ENCODE data around the gene EYS. TPM values are rescaled to one million over a fixed set of nuclear protein-coding genes. Genes with fewer than 3 reads are reported as not detected.
"Not testable (repeated sequence)": the region's sequence is repeated elsewhere in the genome, so short reads cannot be mapped to it uniquely, and the experiment has no call there.

EYS gene
- polyA plus RNA-seq, 3 donors = 0.69 to 0.79 (median 0.70) TPM

DNA sequence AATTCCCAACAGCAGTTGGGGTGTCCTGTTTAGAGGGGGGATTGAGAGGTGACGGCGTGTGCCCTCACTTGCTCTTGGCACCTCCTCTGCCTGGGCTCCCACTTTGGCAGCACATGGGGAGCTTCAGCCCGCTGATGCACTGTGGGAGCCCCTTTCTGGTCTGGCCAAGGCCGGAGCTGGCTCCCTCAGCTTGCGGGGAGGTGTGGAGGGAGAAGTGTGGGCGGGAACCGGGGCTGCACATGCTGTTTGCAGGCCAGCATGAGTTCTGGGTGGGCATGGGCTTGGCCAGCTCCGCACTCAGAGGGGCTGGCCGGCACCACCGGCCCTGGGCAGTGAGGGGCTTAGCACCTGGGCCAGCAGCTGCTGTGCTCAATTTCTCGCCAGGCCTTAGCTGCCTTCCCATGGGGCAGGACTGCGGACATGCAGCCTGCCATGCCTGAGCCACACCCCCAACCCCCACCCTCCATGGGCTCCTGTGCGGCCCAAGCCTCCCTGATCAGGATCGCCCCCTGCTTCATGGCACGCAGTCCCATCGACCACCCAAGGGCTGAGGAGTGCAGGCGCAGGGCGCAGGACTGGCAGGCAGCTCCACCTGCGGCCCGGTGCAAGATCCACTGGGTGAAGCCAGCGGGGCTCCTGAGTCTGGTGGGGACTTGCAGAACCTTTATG lies 1675.9 kb downstream of the EYS start:
- DNase-seq (ENCODE audit: extremely low read depth in 1 of 11, low read depth in 9 of 11, low spot score in 4 of 11) = not testable (repeated sequence)

GRCh38 chr6:64023693-64024092 lies 1683.3 kb downstream of the EYS start:
- DNase-seq (ENCODE audit: extremely low read depth in 1 of 11, low read depth in 9 of 11, low spot score in 4 of 11) = no peak

DNA sequence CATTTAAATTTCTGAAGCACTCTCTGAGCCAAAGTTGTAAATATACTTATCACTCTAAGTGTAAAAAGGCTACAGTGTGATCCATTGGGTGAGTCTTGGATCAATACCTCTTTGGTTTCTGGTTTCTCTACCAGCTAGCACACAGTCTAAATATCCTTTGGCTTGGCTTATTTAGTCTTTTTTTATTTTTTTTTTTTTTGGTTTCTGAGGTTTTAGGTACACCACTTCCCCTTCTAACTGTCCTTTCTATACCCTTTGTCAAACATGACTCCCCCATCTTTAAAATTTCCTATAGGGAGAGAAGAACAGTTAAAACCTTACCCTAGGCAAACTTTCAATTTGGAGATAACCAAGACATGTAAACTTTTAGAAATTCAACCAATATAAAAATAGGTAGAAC lies 1692.4 kb downstream of the EYS start:
- DNase-seq (ENCODE audit: extremely low read depth in 1 of 11, low read depth in 9 of 11, low spot score in 4 of 11) = no peak

GRCh38 chr6:64013011-64013410 lies 1694.0 kb downstream of the EYS start:
- peak in 5 of 11 donors; percentile 9 to 51 (median 25) for DNase-seq (ENCODE audit: extremely low read depth in 1 of 11, low read depth in 9 of 11, low spot score in 4 of 11)

DNA sequence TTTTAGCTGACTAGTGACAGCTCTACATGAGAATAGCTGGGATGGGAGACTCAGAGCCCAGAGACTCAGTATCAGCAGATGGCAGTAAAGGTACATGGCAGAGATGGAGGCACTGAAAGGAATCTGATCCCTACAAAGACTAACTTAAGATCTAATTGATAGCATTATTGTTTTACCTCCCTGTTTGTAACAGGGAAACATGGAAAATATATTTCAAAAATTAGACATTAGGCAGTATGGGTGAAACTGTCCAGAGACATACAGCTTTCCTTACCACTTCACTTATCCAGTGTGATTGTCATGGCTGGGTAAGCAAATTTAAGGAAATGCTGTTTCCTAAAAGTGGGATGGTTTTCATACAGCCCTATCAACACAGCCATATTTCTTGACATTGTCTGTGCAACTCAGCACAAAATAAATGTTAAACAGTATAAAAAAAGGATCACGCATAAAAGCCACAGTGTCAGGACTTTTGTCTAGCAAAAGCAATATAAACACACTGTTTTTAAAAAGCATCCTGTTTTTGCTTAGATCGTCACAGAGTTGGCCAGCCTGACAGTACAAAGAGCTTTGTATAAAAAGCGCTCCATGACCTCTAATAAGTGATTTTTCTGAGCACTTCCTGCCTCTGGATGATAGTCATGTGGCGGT lies 1694.5 kb downstream of the EYS start:
- peak in 8 of 11 donors; percentile 30 to 62 (median 40) for DNase-seq (ENCODE audit: extremely low read depth in 1 of 11, low read depth in 9 of 11, low spot score in 4 of 11)

DNA sequence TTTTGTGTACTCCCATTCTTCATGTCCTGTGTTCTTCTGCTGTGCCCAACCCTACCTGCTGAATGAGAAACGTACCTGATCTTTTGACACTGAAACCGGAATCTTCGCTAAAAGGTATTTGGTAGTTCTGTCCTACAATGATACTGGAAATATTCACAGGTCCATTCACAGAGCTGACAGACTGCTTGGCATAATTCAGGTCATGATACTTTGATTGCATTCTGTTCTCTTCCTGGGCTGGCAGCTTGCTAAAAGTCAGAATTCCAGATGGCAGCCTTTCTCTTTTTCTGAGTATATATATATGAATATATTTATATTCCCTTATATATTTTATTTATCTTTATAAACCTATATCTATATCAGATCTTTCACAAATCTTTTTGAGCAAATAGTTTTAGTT lies 1696.4 kb downstream of the EYS start:
- no peak for DNase-seq (ENCODE audit: extremely low read depth in 1 of 11, low read depth in 9 of 11, low spot score in 4 of 11)

- peak in 3 of 11 donors; percentile 3 to 8 (median 4) for DNase-seq (ENCODE audit: extremely low read depth in 1 of 11, low read depth in 9 of 11, low spot score in 4 of 11)
Observed at GRCh38 chr6:64010010-64010409, 1697.0 kb downstream of the EYS start.

GRCh38 chr6:64006246-64006645 lies 1700.8 kb downstream of the EYS start:
- no peak for DNase-seq (ENCODE audit: extremely low read depth in 1 of 11, low read depth in 9 of 11, low spot score in 4 of 11)

DNA sequence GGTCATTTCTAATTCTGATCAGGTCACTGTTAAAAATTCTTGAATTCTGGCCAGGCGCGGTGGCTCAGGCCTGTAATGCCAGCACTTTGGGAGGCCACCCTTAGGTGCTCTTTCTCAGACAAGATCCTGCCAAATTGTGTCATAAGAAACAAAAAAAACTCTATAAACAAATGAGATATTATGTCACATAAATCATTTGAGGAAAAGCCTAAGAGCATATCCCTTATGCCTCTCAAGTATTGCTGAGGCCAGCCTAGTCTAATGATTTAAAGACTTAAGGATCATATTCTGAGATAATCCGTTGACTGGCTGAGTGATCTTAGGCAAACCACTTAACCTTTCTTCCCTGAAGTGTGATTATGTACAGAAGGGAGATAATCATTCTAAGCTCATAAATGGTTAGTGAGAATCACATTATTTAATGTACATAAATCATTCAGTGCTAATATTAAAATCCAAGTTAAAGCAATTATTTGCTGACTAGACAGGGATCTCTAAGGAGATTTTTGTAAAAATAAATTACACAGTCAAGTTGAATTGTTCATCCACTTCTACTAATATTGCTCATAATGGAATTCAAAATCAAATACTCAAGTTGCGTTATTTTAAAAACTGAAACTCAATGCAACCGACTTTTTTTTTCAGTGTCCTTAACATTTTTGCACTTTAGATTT lies 1706.1 kb downstream of the EYS start:
- DNase-seq (ENCODE audit: extremely low read depth in 1 of 11, low read depth in 9 of 11, low spot score in 4 of 11) = no peak

DNA sequence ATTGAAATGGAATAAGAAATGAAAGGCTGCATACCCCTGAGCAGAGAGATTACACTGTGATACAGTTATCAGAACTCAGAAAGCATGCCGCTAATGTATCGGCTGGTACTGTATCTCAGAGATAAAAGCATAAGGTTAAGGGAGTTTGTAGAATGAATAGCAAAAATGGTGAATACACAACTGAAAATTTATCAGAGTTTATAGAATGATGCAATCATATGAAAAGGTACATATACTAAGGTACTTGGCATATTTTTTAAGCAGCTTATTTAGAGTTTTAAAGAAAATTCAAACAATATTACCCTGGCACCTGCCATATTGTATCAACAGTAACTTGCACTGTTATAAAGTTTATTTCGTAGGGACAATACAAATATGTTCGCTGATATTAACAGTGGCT lies 1707.4 kb downstream of the EYS start:
- no peak for DNase-seq (ENCODE audit: extremely low read depth in 1 of 11, low read depth in 9 of 11, low spot score in 4 of 11)

GRCh38 chr6:63998991-63999390 lies 1708.0 kb downstream of the EYS start:
- DNase-seq (ENCODE audit: extremely low read depth in 1 of 11, low read depth in 9 of 11, low spot score in 4 of 11) = no peak

DNA sequence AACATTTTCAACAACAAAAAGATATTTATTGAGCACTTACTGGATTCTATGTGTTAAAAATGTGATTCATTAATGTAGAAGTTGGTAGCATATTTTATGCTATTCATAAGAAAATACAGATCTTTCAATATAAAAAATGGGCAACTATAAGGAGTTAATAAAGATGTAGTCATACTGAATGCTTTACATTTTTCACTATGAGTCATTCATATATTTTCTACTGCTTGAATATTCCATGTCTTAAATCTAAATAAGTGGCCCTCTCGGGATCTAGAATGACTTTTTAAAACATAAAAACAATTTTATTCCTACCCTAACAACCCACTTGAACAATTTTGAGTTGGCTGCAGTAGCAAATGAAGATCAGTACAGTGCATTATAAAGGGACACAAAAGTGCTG lies 1709.3 kb downstream of the EYS start:
- no peak for DNase-seq (ENCODE audit: extremely low read depth in 1 of 11, low read depth in 9 of 11, low spot score in 4 of 11)

DNA sequence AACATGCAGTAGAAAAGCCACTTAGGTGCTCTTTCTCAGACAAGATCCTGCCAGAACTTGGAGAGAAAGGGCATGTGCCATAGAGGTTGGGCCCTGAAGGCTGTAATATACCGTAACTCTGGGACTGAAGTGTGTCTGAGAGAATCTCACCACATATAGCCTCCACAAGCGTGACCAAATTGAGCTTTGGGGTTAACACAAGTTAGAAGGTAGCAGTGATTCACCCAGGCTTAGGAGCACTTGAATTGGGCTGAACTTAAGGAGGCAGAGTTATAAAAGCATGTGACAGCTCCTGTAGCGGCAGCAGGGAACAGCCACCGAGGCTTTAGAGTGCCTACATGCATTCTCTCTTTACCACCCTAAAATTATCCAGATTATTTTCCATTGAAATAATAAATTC lies 1709.8 kb downstream of the EYS start:
- no peak for DNase-seq (ENCODE audit: extremely low read depth in 1 of 11, low read depth in 9 of 11, low spot score in 4 of 11)

GRCh38 chr6:63985223-63985622 lies 1721.8 kb downstream of the EYS start:
- DNase-seq (ENCODE audit: extremely low read depth in 1 of 11, low read depth in 9 of 11, low spot score in 4 of 11) = no peak

- DNase-seq (ENCODE audit: extremely low read depth in 1 of 11, low read depth in 9 of 11, low spot score in 4 of 11) = no peak
Observed at GRCh38 chr6:63975699-63976098, 1731.3 kb downstream of the EYS start.

GRCh38 chr6:63968650-63969049 lies 1738.4 kb downstream of the EYS start:
- no peak for DNase-seq (ENCODE audit: extremely low read depth in 1 of 11, low read depth in 9 of 11, low spot score in 4 of 11)

DNA sequence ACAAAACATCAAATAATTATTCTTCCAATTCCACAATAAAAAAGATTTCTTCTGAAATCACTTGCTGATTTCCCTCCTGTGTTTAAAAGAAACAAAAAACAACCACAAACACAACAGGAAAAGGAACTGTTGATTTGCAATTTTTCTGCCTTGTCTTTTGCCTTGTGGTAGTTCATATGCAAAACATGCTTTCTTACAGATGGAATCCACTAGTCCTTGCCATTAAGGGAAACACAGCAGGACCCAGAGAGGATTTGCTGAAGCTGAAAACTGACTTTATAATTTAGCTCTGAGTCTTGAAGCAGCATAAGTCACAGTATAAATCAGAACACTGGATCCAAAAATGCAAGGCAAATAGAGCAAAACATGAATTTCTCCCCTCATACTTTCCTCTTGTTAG lies 1742.7 kb downstream of the EYS start:
- DNase-seq (ENCODE audit: extremely low read depth in 1 of 11, low read depth in 9 of 11, low spot score in 4 of 11) = no peak

- no peak for DNase-seq (ENCODE audit: extremely low read depth in 1 of 11, low read depth in 9 of 11, low spot score in 4 of 11)
Observed at GRCh38 chr6:63963769-63964315, 1743.2 kb downstream of the EYS start.

DNA sequence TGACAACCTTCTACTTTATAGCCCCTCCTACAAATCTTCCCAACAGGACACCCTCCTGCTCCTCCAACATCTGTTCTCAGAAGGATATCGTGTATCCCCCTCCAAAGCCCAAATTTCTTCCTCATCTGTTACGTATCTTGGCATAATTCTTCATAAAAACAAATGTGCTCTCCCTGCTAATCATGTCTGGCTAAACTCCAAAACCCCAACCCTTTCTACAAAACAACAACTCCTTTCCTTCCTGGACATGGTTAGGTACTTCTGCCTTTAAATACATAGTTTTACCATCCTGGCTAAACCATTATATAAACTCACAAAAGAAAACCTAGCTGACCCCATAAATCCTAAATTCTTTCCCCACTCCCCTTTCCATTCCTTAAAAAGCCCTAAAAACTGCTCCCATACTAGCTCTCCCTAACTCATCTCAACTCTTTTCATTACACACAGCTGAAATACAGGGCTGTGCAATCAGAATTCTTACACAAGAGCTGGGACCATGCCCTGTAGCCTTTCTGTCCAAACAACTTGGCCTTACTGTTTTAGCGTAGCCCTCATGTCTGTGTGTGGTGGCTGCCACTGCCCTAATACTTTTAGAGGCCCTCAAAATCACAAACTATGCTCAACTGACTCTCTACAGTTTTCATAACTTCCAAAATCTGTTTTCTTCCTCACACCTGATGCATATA lies 1753.5 kb downstream of the EYS start:
- not testable (repeated sequence) for DNase-seq (ENCODE audit: extremely low read depth in 1 of 11, low read depth in 9 of 11, low spot score in 4 of 11)
